ENCODE results near the gene UBQLN1.

UBQLN1 gene

GRCh38 chr9:83691492-83691891, 16.3 kb downstream of the UBQLN1 start:
- DNase-seq (ENCODE audit: low read depth in 2 of 2): no peak

- DNase-seq (ENCODE audit: low read depth in 2 of 2): no peak
Observed at GRCh38 chr9:83688921-83689320, 18.8 kb downstream of the UBQLN1 start.

- DNase-seq (ENCODE audit: low read depth in 2 of 2): no peak
Observed at GRCh38 chr9:83681490-83681889, 26.3 kb downstream of the UBQLN1 start.

- DNase-seq (ENCODE audit: low read depth in 2 of 2): no peak
Observed at GRCh38 chr9:83680233-83680632, 27.5 kb downstream of the UBQLN1 start.

GRCh38 chr9:83677596-83677995, 30.2 kb downstream of the UBQLN1 start:
- no peak for DNase-seq (ENCODE audit: low read depth in 2 of 2)

- DNase-seq (ENCODE audit: low read depth in 2 of 2): no peak
Observed at GRCh38 chr9:83675466-83675865, 32.3 kb downstream of the UBQLN1 start.

GRCh38 chr9:83671451-83671850, 36.3 kb downstream of the UBQLN1 start:
- DNase-seq (ENCODE audit: low read depth in 2 of 2): no peak

GRCh38 chr9:83670381-83670780, 37.4 kb downstream of the UBQLN1 start:
- no peak for DNase-seq (ENCODE audit: low read depth in 2 of 2)

GRCh38 chr9:83669067-83669466, 38.7 kb downstream of the UBQLN1 start:
- no peak for DNase-seq (ENCODE audit: low read depth in 2 of 2)

- DNase-seq (ENCODE audit: low read depth in 2 of 2): no peak
Observed at GRCh38 chr9:83665580-83666200, 42.1 kb downstream of the UBQLN1 start.

- DNase-seq (ENCODE audit: low read depth in 2 of 2): no peak
Observed at GRCh38 chr9:83662933-83663332, 44.8 kb downstream of the UBQLN1 start.

GRCh38 chr9:83656952-83657351, 50.8 kb downstream of the UBQLN1 start:
- DNase-seq (ENCODE audit: low read depth in 2 of 2): no peak

- DNase-seq (ENCODE audit: low read depth in 2 of 2): no peak
Observed at GRCh38 chr9:83656032-83656680, 51.6 kb downstream of the UBQLN1 start.

GRCh38 chr9:83655433-83655832, 52.3 kb downstream of the UBQLN1 start:
- DNase-seq (ENCODE audit: low read depth in 2 of 2): no peak

- no peak for DNase-seq (ENCODE audit: low read depth in 2 of 2)
Observed at GRCh38 chr9:83652433-83652832, 55.3 kb downstream of the UBQLN1 start.

- DNase-seq (ENCODE audit: low read depth in 2 of 2): no peak
Observed at GRCh38 chr9:83651558-83651957, 56.2 kb downstream of the UBQLN1 start.

- no peak for DNase-seq (ENCODE audit: low read depth in 2 of 2)
Observed at GRCh38 chr9:83649515-83649914, 58.2 kb downstream of the UBQLN1 start.

GRCh38 chr9:83649080-83649479, 58.7 kb downstream of the UBQLN1 start:
- DNase-seq (ENCODE audit: low read depth in 2 of 2): peak; percentile 44 to 52

- DNase-seq (ENCODE audit: low read depth in 2 of 2): no peak
Observed at GRCh38 chr9:83646500-83647239, 61.1 kb downstream of the UBQLN1 start.

GRCh38 chr9:83642793-83643192, 65.0 kb downstream of the UBQLN1 start:
- no peak for DNase-seq (ENCODE audit: low read depth in 2 of 2)

- DNase-seq (ENCODE audit: low read depth in 2 of 2): no peak
Observed at GRCh38 chr9:83639266-83639665, 68.5 kb downstream of the UBQLN1 start.

- DNase-seq (ENCODE audit: low read depth in 2 of 2): no peak
Observed at GRCh38 chr9:83637389-83637788, 70.4 kb downstream of the UBQLN1 start.

- no peak for DNase-seq (ENCODE audit: low read depth in 2 of 2)
Observed at GRCh38 chr9:83636813-83637212, 70.9 kb downstream of the UBQLN1 start.
